Mammary epithelial cell (primary cell): Measurements from ENCODE around the gene SLX1A.

Experiments
- EZH2 ChIP-seq: IDR thresholded peaks from 2 replicates; pipeline ENCODE4 v1.6.1; 2012; ENCODE audit warnings: low read length, inconsistent platforms, borderline replicate concordance
- TF ChIP-seq, protein P1 (sequence below), 2 donors: IDR thresholded peaks in 1 of 2; conservative IDR thresholded peaks in 1 of 2; 2 replicates each; pipeline ENCODE4 v1.5.1; 2011 to 2012; ENCODE audit warnings: inconsistent platforms in 2 of 2, low read length in 2 of 2, mild to moderate bottlenecking in 2 of 2, control low read depth in 1 of 2, low read depth in 1 of 2; ENCODE audit not compliant: insufficient read depth in 1 of 2; ENCODE audit errors: extremely low read depth in 1 of 2

DNA sequence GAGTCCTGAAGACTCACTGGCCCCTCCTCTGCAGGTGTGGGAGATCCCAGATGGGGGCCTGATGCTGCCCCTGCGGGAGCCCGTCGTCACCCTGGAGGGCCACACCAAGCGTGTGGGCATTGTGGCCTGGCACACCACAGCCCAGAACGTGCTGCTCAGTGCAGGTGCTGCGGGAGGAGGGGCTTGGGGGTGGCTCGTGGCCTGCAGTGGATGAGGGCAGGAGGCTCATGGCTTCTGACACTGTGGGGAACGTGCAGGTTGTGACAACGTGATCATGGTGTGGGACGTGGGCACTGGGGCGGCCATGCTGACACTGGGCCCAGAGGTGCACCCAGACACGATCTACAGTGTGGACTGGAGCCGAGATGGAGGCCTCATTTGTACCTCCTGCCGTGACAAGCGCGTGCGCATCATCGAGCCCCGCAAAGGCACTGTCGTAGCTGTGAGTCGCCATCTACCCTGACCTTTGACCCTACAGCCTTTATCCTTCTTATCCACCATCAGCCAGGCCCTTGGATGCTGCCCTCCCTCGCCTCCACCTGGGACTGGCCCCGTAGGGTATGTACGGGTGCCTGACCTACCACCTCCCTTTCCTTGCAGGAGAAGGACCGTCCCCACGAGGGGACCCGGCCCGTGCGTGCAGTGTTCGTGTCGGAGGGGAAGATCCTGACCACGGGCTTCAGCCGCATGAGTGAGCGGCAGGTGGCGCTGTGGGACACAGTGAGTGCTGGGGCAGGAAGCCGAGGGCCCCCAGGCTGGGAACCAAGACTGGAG, 6.7 kb upstream of the SLX1A start:
- TF ChIP-seq, protein P1, sequence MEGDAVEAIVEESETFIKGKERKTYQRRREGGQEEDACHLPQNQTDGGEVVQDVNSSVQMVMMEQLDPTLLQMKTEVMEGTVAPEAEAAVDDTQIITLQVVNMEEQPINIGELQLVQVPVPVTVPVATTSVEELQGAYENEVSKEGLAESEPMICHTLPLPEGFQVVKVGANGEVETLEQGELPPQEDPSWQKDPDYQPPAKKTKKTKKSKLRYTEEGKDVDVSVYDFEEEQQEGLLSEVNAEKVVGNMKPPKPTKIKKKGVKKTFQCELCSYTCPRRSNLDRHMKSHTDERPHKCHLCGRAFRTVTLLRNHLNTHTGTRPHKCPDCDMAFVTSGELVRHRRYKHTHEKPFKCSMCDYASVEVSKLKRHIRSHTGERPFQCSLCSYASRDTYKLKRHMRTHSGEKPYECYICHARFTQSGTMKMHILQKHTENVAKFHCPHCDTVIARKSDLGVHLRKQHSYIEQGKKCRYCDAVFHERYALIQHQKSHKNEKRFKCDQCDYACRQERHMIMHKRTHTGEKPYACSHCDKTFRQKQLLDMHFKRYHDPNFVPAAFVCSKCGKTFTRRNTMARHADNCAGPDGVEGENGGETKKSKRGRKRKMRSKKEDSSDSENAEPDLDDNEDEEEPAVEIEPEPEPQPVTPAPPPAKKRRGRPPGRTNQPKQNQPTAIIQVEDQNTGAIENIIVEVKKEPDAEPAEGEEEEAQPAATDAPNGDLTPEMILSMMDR (conservative IDR thresholded peaks at IDR 0.05 in 1 of 2, IDR thresholded peaks at IDR 0.05 in 1 of 2; ENCODE audit: extremely low read depth in 1 of 2, insufficient read depth in 1 of 2, low read depth in 1 of 2, low read length in 2 of 2) = peak; percentile 66 to 88
- no peak for TF ChIP-seq EZH2
